ENCODE measurements around the gene RBM42. TPM values are rescaled to one million over a fixed set of nuclear protein-coding genes. Genes with fewer than 3 reads are reported as not detected.
"Not testable (repeated sequence)": the region's sequence is repeated elsewhere in the genome, so short reads cannot be mapped to it uniquely, and the experiment has no call there.

The RBM42 gene
- total and polyA plus RNA-seq, 9 of the 15 experiments (the other 6 are each of a cell fraction or from before 2014, with no cell fraction given) = 5.7 to 149 (median 32.4) TPM

DNA sequence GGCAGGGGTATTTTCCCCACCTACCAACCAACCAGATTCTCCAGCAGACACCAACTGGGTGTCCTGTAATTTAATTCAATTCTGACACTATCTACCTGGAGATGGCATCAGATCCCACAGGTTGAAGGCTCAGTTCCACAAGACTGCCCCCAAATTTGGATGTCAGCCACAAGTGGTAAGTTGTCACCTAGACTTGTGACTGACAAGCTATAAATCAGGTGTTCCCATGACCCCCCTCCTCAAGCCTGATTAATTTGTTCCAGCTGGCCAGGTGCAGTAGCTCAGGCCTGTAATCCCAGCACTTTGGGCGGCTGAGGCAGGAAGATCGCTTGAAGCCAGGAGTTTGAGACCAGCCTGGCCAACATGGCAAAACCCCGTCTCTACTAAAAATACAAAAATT is 26.9 kb upstream of the RBM42 start:
- intact Hi-C loops (cut with micrococcal nuclease) = no loop called here
- H2AFZ ChIP-seq (ENCODE audit: low read depth, low read length) = no peak overlapping the region

DNA sequence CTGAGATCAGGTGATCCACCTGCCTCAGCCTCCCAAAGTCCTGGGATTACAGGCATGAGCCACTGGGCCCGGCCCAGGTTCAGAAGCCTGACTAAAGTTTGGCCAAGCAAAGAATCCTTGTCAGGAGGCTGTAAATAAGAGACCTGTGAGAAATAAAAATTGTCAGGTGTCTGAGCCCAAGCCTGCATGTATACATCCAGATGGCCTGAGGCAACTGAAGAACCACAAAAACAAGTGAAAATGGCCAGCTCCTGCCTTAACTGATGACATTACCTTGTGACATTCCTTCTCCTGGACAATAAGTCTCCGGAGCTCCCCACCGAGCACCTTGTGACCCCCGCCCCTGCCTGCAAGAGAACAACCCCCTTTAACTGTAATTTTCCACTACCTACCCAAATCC is 24.4 kb upstream of the RBM42 start:
- WGBS (ENCODE audit: insufficient coverage, low coverage, missing lambda C conversion rate) = 25% methylated on average over 4 of the region's 4 CpGs
- FAIRE-seq = not testable (repeated sequence)

More for the DNA sequence above, 26.9 kb upstream of the RBM42 start:
- no peak for DNase-seq (ENCODE audit: extremely low read depth in 1 of 4, low spot score in 3 of 4)
- H4K20me1 ChIP-seq (replicated peaks; ENCODE audit: control insufficient read depth, insufficient read depth, low read length) = no peaks in the 10 kb centered on the region
- H3K79me2 ChIP-seq (ENCODE audit: control insufficient read depth, insufficient read depth, low read length) = no peaks in the 10 kb centered on the region
- H3K9ac ChIP-seq (ENCODE audit: insufficient read depth in 1 of 2, low read depth in 2 of 2, low read length in 2 of 2) = no peak overlapping the region
- H3K4me2 ChIP-seq (ENCODE audit: insufficient read depth, low read length) = no peak overlapping the region
- ChIA-PET CTCF (ENCODE audit: low intra/inter-chr PET ratio) (no interaction called here), POLR2A (interaction anchor here (1.7 kb wide), 1 partner anchor 11 kb away, joined by 4 read pairs; the partner anchor contains the start of gene HAUS5)
- no peak overlapping the region for H3K4me3 ChIP-seq
- in situ Hi-C loops (cut with MboI) = no loop called here
- no peaks in the 10 kb centered on the region for H3K9me1 ChIP-seq (ENCODE audit: control insufficient read depth, insufficient read depth, low read length)
- no peak for ATAC-seq
- no peaks in the 10 kb centered on the region; a peak in 1 of 5 replicates for H3K4me1 ChIP-seq (replicated peaks in 1 of 2; ENCODE audit: control insufficient read depth in 2 of 2, insufficient read depth in 2 of 2, low read length in 2 of 2)
- H3K9me3 ChIP-seq (replicated peaks; ENCODE audit: control insufficient read depth, insufficient read depth, low read depth, low read length) = no peaks in the 10 kb centered on the region; the same call in 1 of the 2 replicates
- BruUV-seq (replicated peaks) = no TSS peak
- WGBS (ENCODE audit: insufficient coverage, low coverage, missing lambda C conversion rate) = 7% methylated on average over 3 of the region's 3 CpGs
- no peaks in the 10 kb centered on the region for H3K36me3 ChIP-seq (ENCODE audit: control insufficient read depth, insufficient read depth, low read length)
- H3K27ac ChIP-seq (ENCODE audit: extremely low read depth, low read depth, low read length) = no peak overlapping the region
- TF ChIP-seq MEIS2 (IDR thresholded peaks at IDR 0.05; ENCODE audit: partially characterized antibody) (peak; percentile 14), ZNF239 (CRISPR knock-in tag; IDR thresholded peaks at IDR 0.05) (no peak), GABPB2 (CRISPR knock-in tag; conservative IDR thresholded peaks at IDR 0.05) (no peak)
- peaks cover 12 to 28% of the 10 kb centered on the region in 2 experiments for H3K27me3 ChIP-seq (ENCODE audit: control insufficient read depth in 2 of 2, insufficient read depth in 2 of 2, low read length in 2 of 2)
- FAIRE-seq = no peak

More for the DNA sequence above, 24.4 kb upstream of the RBM42 start:
- BruUV-seq (replicated peaks); H3K9me3 ChIP-seq (replicated peaks; ENCODE audit: control insufficient read depth, insufficient read depth, low read depth, low read length); H3K4me2 ChIP-seq (ENCODE audit: insufficient read depth, low read length); intact Hi-C loops (cut with micrococcal nuclease); H3K4me3 ChIP-seq; H4K20me1 ChIP-seq (replicated peaks; ENCODE audit: control insufficient read depth, insufficient read depth, low read length); ATAC-seq; DNase-seq (ENCODE audit: extremely low read depth in 1 of 4, low spot score in 3 of 4); H3K79me2 ChIP-seq (ENCODE audit: control insufficient read depth, insufficient read depth, low read length); in situ Hi-C loops (cut with MboI); H3K9ac ChIP-seq (ENCODE audit: insufficient read depth in 1 of 2, low read depth in 2 of 2, low read length in 2 of 2); H3K36me3 ChIP-seq (ENCODE audit: control insufficient read depth, insufficient read depth, low read length); H3K27ac ChIP-seq (ENCODE audit: extremely low read depth, low read depth, low read length); H3K4me1 ChIP-seq (replicated peaks in 1 of 2; ENCODE audit: control insufficient read depth in 2 of 2, insufficient read depth in 2 of 2, low read length in 2 of 2); H3K9me1 ChIP-seq (ENCODE audit: control insufficient read depth, insufficient read depth, low read length); CTCF ChIA-PET (ENCODE audit: low intra/inter-chr PET ratio): not testable (repeated sequence)
- Histone ChIP-seq H2AFZ (ENCODE audit: low read depth, low read length) (peak overlapping the region; percentile 56; the same call in 1 of the 2 replicates), H3K27me3 (ENCODE audit: control insufficient read depth in 2 of 2, insufficient read depth in 2 of 2, low read length in 2 of 2) (peaks cover 12 to 22% of the 10 kb centered on the region in 2 experiments)
- POLR2A ChIA-PET = interaction anchor here (0.6 kb wide), 1 partner anchor 32 kb away, joined by 3 read pairs; no protein-coding TSS in a partner anchor

All from K562 (cell line).